AG04449 (cell line): ENCODE data around the gene SMYD3.

ENCODE experiments used
- CTCF ChIA-PET: fragments of 350-600 bp; formaldehyde crosslinking; extraction: SDS; loops from one replicate; lab custom pipeline; 2021; ENCODE audit warnings: antibody characterized with exemption; lab: Yijun Ruan, JAX
- POLR2A ChIA-PET: fragments of 400-600, 350-600 bp; formaldehyde crosslinking; extraction: SDS; loops from one replicate; lab custom pipeline; 2020; ENCODE audit warnings: antibody characterized with exemption, inconsistent platforms; lab: Yijun Ruan, JAX
- DNase-seq: peaks from one replicate; pipeline ENCODE4 v3.0.0-alpha.2; 2010; ENCODE audit warnings: low read depth, low spot score
- H3K4me3 ChIP-seq: 2 replicates; pipeline ENCODE4 v1.5.1; 2011; ENCODE audit warnings: low read depth, mild to moderate bottlenecking, control low read depth, low read length
- TF ChIP-seq, protein P1 (sequence below): IDR thresholded peaks from one replicate; pipeline ENCODE4 v1.5.1; 2011; ENCODE audit warnings: mild to moderate bottlenecking, moderate library complexity, low read length, control low read depth, inconsistent platforms; ENCODE audit not compliant: insufficient read depth; ENCODE audit errors: missing control alignments

The SMYD3 gene

GRCh38 chr1:246450611-246451251 is 56.3 kb downstream of the SMYD3 start:
- ChIA-PET POLR2A (no interaction called here), CTCF (interaction anchor here (0.7 to 5.4 kb wide), 20 partner anchors 9 to 1358 kb away, joined by 3 to 44 read pairs (median 4); no protein-coding TSS in a partner anchor)
- no peak overlapping the region for H3K4me3 ChIP-seq
- TF ChIP-seq, protein P1, sequence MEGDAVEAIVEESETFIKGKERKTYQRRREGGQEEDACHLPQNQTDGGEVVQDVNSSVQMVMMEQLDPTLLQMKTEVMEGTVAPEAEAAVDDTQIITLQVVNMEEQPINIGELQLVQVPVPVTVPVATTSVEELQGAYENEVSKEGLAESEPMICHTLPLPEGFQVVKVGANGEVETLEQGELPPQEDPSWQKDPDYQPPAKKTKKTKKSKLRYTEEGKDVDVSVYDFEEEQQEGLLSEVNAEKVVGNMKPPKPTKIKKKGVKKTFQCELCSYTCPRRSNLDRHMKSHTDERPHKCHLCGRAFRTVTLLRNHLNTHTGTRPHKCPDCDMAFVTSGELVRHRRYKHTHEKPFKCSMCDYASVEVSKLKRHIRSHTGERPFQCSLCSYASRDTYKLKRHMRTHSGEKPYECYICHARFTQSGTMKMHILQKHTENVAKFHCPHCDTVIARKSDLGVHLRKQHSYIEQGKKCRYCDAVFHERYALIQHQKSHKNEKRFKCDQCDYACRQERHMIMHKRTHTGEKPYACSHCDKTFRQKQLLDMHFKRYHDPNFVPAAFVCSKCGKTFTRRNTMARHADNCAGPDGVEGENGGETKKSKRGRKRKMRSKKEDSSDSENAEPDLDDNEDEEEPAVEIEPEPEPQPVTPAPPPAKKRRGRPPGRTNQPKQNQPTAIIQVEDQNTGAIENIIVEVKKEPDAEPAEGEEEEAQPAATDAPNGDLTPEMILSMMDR, result peak; percentile 31
- no peak for DNase-seq

- CTCF ChIA-PET, result interaction anchor here (0.9 to 5.4 kb wide), 7 partner anchors 9 to 1297 kb away, joined by 3 to 44 read pairs (median 6); no protein-coding TSS in a partner anchor
- POLR2A ChIA-PET, result interaction anchor here (0.5 kb wide), 1 partner anchor 1291 kb away, joined by 7 read pairs; no protein-coding TSS in a partner anchor
- no peak overlapping the region for H3K4me3 ChIP-seq
- TF ChIP-seq, protein P1, result no peak
- no peak for DNase-seq
These were observed 58.7 kb downstream of the SMYD3 start for GRCh38 chr1:246448373-246448772.

DNA sequence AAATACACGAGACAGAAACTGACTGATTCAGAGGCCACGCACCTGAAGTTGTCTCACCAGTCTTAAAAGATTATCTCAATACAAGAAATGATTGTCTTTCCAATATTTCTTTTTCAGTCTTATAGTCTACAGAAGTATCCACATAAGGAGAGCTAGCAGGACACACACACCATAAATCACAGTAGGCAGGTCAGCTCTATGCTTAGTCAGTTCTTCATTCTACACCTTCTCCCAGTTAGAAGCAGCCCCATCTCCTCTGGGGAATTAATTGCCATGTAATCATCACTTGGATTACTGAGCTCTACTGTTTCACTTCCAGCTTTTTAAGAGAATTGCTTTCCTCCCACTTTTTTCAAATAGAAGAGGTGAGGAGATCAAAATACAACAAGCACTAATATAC is 59.6 kb downstream of the SMYD3 start:
- CTCF ChIA-PET, result interaction anchor here (0.7 to 5.4 kb wide), 5 partner anchors 10 to 1296 kb away, joined by 3 to 44 read pairs (median 6); no protein-coding TSS in a partner anchor
- POLR2A ChIA-PET, result no interaction called here
- no peak for DNase-seq
- H3K4me3 ChIP-seq, result no peak overlapping the region
- TF ChIP-seq, protein P1, result no peak

DNA sequence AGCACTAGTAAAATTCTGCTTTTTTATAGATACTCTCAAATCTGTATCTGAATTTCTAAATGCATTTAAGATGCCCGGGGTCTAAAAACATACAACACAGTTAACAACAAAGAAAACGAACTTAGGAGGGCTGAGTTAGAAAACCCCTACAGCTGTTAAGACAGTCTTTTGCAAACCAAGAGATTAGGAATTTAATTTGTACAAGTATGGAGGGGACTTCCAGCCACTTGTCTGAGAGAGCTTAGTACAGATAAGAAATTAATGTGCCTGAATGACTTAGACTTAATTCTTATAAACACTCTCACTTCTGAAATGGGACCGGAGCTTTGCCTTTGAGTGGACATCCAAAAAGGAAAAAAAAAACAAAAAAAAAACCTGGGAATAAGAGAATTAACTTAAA is 61.6 kb downstream of the SMYD3 start:
- no peak for DNase-seq
- TF ChIP-seq, protein P1, result no peak
- POLR2A ChIA-PET, result no interaction called here
- CTCF ChIA-PET, result interaction anchor here (1.1 kb wide), 1 partner anchor 1289 kb away, joined by 3 read pairs; no protein-coding TSS in a partner anchor
- no peak overlapping the region for H3K4me3 ChIP-seq

DNA sequence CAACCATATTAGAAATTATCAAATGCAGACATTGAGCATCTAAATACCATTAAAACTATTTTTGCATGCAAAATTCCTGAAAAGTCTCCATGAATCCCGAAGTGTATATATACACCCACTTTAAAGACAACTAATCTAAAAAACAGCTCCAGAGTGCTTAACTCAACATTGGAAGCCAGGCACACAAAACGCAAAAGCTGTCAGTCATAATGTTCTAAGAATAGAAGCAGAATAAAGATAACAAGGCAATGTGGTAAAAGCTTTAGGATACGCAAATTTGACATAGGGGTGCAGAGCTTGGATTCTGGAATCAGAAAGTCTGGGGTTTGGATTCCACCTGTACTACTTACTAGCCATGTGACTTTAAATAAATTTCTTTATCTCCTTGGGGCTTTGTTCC is 62.5 kb downstream of the SMYD3 start:
- POLR2A ChIA-PET, result no interaction called here
- DNase-seq, result no peak
- CTCF ChIA-PET, result no interaction called here
- no peak overlapping the region for H3K4me3 ChIP-seq
- TF ChIP-seq, protein P1, result no peak

DNA sequence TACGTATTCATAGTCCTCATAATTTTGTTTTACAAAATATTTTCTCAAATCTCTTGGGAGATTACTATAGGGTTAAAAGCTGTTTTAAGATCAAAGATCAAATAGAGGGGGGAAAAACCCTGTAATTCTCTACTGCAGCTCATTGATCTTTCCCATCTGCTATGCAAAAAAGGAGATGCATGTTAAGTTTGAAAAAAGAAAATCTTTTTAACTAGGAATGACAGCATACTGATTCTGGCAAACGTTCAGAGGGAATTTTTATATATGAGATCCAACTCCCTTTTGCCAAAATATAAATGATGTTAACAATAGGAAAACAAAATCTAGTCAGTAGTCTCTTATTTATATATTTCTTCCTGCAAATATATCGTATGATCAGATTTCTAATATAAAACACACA is 69.1 kb downstream of the SMYD3 start:
- TF ChIP-seq, protein P1, result no peak
- ChIA-PET CTCF (interaction anchor here (0.8 to 1.4 kb wide), 3 partner anchors 10 to 160 kb away, joined by 3 to 4 read pairs (median 3); no protein-coding TSS in a partner anchor), POLR2A (no interaction called here)
- H3K4me3 ChIP-seq, result no peak overlapping the region
- no peak for DNase-seq
